NCI-H128 (cell line): ENCODE data around the gene SLC8A3.

Experiments used
- DNase-seq: peaks from one replicate; lab custom pipeline; 2025; ENCODE audit not compliant: unreplicated experiment; lab: John Stamatoyannopoulos, UW

SLC8A3 gene

GRCh38 chr14:70177081-70177800 lies 11.5 kb downstream of the SLC8A3 start:
- no peak for DNase-seq

- DNase-seq: no peak
Measured at GRCh38 chr14:70173569-70173968, 15.2 kb downstream of the SLC8A3 start.

- DNase-seq: no peak
Measured at GRCh38 chr14:70171726-70172125, 17.0 kb downstream of the SLC8A3 start.

GRCh38 chr14:70170976-70171375 lies 17.8 kb downstream of the SLC8A3 start:
- DNase-seq: no peak

DNA sequence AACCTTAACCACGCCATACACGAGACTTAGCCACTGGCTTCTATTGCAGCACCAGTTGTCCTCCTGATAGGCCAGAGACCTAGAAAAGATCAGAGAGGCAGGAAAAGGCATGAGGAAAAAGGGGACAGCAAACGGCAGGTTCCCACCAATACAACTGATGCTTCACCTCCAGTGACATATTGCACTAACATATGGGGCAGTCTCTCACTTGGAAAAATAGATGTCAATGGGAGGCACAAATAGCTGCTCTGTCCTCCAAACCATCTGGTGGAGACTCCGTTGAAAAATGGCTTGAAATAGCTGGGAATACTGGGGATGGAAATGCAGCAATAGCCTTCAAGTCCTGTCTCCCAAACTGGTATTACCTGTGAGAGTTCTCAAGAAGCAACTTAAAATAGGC lies 20.3 kb downstream of the SLC8A3 start:
- DNase-seq: no peak

- DNase-seq: no peak
Measured at GRCh38 chr14:70166530-70167203, 22.1 kb downstream of the SLC8A3 start.

GRCh38 chr14:70162358-70162757 lies 26.4 kb downstream of the SLC8A3 start:
- no peak for DNase-seq

DNA sequence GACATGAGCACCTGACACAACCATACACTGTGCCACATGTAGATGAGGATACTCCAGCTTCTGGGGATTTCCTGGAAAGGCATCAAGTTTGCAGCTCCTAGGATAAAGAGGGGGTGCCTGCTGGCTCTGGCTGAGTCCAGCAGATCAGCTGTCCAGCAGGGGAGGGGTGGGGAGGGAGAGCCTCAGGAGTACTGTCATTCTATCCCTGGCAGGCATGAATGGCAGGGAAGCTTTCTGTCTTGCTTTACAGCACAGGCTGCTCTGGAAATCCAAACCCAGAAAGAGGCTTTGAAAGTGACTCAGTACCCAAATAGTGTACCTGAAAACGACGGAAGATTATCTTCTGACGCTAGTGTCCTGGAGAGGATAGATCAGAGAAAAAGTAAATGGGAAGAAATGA lies 32.2 kb downstream of the SLC8A3 start:
- no peak for DNase-seq

- no peak for DNase-seq
Measured at GRCh38 chr14:70152704-70153103, 36.0 kb downstream of the SLC8A3 start.

DNA sequence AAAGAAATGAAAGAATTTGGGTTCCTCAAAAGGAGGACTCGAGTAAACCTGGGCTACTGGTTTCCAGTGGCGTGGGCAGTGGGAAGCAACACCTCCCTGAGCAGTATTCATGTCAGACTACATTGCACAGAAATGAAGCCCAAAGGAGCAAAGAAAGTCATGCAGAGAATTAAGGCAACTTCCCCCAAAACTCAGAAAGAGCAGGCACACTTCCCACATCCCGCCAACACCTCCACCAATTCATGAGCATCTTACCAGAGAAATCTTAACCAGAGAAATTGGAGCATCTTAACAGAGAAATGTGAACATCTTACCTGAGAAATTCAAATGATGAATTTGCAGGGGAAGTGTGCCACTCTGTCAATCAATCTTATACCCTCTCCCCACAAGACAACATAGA lies 36.7 kb downstream of the SLC8A3 start:
- DNase-seq: no peak

DNA sequence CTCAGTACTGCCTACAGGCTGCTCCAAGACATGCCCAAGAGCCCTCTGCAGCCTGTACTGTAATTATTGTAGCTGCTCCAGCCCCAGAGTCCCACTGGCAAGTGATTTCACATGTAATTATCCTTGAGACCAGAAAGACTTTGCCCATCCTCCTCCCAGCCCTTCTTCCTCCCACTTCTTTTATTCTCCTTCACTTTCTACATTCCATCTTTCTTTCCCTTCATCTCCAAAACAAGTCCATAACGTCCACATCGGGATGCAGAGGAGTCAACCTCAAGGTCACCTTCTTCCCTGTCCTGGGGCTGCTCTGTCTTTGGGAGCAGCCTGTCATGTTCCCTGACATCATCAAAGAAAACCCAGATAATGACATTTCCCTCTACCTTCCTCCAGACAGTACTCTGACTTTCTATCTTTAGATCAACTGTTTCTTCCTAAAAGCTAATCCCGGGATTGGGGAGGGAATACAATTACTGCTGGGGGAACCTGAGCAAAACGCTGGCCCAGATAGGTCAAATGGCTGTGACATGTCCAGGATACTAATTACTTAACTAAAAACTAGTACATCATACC lies 39.1 kb downstream of the SLC8A3 start:
- no peak for DNase-seq

- DNase-seq: no peak
Measured at GRCh38 chr14:70148911-70149595, 39.7 kb downstream of the SLC8A3 start.

- DNase-seq: no peak
Measured at GRCh38 chr14:70148351-70148750, 40.4 kb downstream of the SLC8A3 start.

- DNase-seq: no peak
Measured at GRCh38 chr14:70144046-70144445, 44.7 kb downstream of the SLC8A3 start.

DNA sequence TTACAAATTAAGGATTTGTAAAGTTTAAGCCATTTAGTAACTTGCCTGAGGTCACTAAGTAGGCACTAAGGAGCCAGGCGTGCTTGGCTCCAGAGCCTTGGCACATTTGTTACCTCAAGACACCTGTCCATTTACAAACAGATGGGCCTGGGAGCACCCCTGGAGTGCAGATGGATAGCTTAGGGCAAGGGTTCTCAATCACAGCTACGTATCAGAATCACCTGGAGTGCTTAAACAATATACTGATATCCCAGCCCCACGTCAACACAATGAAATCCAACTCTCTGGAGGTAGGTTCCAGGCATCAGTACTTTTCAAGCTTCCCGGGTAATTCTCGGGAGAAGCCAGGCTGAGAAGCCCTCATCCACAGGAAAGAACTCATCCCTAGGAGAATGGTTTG lies 45.4 kb downstream of the SLC8A3 start:
- DNase-seq: no peak

DNA sequence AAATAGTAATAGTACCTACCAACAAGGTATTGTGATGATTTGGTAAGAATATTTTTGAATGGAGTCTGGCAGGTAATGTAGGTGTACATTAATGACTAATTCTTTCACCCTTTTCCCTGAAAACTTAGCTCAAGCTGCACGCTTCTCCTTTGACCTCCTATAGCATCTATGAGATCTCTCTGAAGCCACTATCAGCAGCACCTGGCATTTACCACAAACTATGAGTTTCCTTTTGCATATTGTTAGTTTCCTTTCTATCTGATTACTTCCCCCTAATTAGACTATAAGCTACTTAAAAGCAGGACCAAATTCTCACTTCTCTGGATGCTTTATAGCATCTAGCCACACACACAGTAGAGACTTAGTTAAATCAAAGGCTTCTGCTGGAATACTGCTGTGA lies 48.1 kb downstream of the SLC8A3 start:
- no peak for DNase-seq

DNA sequence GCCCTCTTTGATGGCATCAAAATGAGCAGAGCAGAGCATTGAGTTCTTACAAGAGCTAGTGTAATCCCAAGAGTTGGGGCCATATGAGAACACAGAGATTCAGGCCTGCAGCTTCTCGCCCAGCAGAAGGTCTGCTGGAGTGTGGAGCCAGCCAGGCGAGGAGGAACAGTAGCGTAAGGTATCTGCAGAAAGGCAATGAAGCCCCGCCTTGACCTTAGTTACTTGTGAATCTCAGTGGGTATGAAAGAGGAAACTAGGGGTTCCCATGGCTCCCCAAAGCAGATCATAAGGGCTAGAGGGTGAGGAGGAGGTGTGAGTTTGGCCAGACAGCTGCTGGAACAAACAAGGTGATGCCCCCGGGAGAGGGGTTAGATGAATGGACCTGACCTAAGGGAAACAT lies 49.4 kb downstream of the SLC8A3 start:
- DNase-seq: no peak

DNA sequence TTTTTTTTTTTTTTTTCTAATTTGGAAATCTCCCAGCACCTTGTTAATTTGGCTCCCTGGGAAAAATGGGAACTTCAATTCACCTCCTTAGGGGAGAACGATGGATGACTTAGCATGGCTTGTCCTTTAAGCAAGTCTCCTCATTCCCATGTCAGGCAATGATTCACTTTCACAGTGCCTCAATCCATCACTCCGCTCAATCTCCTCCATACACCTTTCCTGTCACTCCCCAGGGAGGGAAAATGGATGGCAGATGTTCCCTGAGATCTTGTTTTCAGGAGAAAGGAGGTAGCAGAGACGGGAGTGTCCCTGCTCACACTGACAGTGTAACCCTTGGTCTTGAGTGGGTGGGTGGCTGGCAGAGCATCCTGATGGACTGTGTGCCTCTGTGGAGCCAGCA lies 51.0 kb downstream of the SLC8A3 start:
- no peak for DNase-seq

DNA sequence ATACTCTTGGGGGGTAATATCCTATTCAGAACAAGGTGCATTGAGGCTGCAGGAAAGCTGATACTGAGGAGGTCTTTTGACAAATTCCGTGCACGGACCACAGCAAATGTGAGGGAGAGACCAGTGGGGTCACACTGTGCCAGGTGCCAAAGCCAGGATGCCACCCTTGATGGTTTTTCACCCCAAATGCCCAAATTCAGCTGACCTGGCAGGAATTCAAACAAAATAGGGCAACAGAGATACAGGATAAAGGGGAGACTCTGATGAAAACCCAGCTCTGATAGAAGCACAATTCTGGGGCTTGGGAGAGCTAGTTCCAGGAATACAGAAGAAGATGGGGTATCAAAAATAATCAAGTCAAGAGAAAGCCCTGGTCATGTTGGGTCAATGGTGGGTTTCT lies 55.3 kb downstream of the SLC8A3 start:
- no peak for DNase-seq

DNA sequence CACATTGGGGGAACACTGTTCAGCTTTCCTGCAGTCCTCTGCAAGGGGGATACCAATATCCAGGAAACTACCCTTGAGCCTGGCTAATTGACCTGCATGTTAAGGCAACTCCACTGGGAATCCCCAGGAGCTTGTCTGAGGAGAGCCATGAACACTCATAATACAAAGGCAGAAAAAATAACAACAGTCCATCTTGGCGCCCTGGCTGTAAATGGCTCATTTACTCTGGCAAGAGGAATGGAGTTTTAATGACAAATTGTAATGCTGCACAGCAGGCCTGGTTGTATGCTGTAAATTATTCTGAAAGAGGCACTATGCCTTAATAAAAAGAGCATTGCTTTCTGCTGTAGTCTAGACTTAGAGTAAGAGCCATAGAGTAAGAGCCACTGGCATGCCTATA lies 58.3 kb downstream of the SLC8A3 start:
- peak; percentile 19 for DNase-seq

DNA sequence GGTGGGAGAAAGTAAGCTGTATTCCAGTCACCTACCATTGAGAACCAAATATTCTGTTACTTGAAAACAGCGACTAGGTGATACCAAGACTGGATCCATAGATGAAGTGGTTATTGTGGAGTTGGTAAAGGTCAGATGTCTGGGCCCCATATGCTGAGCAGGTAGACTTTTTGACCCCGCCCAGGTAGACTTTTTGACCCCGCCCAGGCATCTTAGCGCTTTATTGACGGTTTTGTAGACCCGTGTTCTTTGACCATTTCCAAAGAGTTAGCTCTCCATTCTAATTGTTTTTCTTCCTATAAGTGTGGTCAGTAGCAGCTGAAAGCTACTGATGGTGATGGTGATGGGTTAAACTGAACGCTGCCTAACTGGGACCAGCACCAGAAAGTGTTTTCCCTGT lies 61.6 kb downstream of the SLC8A3 start:
- no peak for DNase-seq

- no peak for DNase-seq
Measured at GRCh38 chr14:70123796-70124195, 65.0 kb downstream of the SLC8A3 start.
